MCF 10A (cell line): ENCODE measurements around the gene ANXA3. TPM values are rescaled to one million over a fixed set of nuclear protein-coding genes. Genes with fewer than 3 reads are reported as not detected.

Experiments
- BruUV-seq: library from RNA; stranded (reverse); fragments of 400-500 nt; replicated peaks from 2 replicates; lab custom pipeline; 2021; lab: Mats Ljungman, UMichigan
- CTCF ChIA-PET: fragments of 300-600 bp; sonication (Branson Sonifier 250); formaldehyde crosslinking; extraction: SDS; loops from one replicate; lab custom pipeline; 2021; ENCODE audit warnings: antibody characterized with exemption, inconsistent platforms; lab: Yijun Ruan, JAX
- POLR2A ChIA-PET: fragments of 300-600, 350-650 bp; sonication (Branson Sonifier 250); formaldehyde crosslinking; extraction: SDS; loops from one replicate; lab custom pipeline; 2020; ENCODE audit warnings: antibody characterized with exemption, inconsistent platforms; lab: Yijun Ruan, JAX
- DNase-seq: peaks from one replicate; pipeline ENCODE4 v3.0.0-alpha.2; 2018; ENCODE audit not compliant: unreplicated experiment
- H3K27ac Mint-ChIP-seq: one replicate; pipeline ENCODE4 v1.8.0; 2022; ENCODE audit warnings: mild to moderate bottlenecking, low read depth, mixed read lengths; ENCODE audit not compliant: unreplicated experiment
- H3K27me3 Mint-ChIP-seq: one replicate; pipeline ENCODE4 v1.8.0; 2022; ENCODE audit warnings: mixed read lengths; ENCODE audit not compliant: insufficient read depth, unreplicated experiment
- H3K36me3 Mint-ChIP-seq: one replicate; pipeline ENCODE4 v1.8.0; 2022; ENCODE audit warnings: mild to moderate bottlenecking, moderate library complexity, mixed read lengths; ENCODE audit not compliant: insufficient read depth, unreplicated experiment
- H3K4me1 Mint-ChIP-seq: one replicate; pipeline ENCODE4 v1.8.0; 2022; ENCODE audit warnings: mixed read lengths; ENCODE audit not compliant: insufficient read depth, unreplicated experiment
- H3K4me3 Mint-ChIP-seq: one replicate; pipeline ENCODE4 v1.8.0; 2022; ENCODE audit warnings: mild to moderate bottlenecking, moderate library complexity, mixed read lengths; ENCODE audit not compliant: unreplicated experiment
- H3K9me3 Mint-ChIP-seq: one replicate; pipeline ENCODE4 v1.8.0; 2022; ENCODE audit warnings: mixed read lengths; ENCODE audit not compliant: unreplicated experiment
- intact Hi-C: fragments of 100-400 bp; cut with micrococcal nuclease; formaldehyde crosslinking; loops from 2 replicates; pipeline ENCODE4 v1.14.1; 2022
- total RNA-seq: library from RNA; stranded (reverse); gene quantifications from 2 replicates; pipeline ENCODE4 v1.2.3, GENCODE V29; 2022
- TF ChIP-seq, protein P1 (sequence below): fragments of 200-600 bp; IDR thresholded peaks from one replicate; pipeline ENCODE4 v1.8.0; 2022; ENCODE audit warnings: antibody characterized with exemption, mild to moderate bottlenecking; ENCODE audit not compliant: unreplicated experiment

The ANXA3 gene
- total RNA-seq, 1 experiment from 2014 or later = 260 TPM

- TF ChIP-seq, protein P1, sequence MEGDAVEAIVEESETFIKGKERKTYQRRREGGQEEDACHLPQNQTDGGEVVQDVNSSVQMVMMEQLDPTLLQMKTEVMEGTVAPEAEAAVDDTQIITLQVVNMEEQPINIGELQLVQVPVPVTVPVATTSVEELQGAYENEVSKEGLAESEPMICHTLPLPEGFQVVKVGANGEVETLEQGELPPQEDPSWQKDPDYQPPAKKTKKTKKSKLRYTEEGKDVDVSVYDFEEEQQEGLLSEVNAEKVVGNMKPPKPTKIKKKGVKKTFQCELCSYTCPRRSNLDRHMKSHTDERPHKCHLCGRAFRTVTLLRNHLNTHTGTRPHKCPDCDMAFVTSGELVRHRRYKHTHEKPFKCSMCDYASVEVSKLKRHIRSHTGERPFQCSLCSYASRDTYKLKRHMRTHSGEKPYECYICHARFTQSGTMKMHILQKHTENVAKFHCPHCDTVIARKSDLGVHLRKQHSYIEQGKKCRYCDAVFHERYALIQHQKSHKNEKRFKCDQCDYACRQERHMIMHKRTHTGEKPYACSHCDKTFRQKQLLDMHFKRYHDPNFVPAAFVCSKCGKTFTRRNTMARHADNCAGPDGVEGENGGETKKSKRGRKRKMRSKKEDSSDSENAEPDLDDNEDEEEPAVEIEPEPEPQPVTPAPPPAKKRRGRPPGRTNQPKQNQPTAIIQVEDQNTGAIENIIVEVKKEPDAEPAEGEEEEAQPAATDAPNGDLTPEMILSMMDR = no peak
- DNase-seq = no peak
- no peaks in the 10 kb centered on the region for H3K4me1 Mint-ChIP-seq
- intact Hi-C loops = no loop called here
- no peaks in the 10 kb centered on the region for H3K9me3 Mint-ChIP-seq
- ChIA-PET CTCF (no interaction called here), POLR2A (no interaction called here)
- BruUV-seq = no TSS peak
- H3K27ac Mint-ChIP-seq = no peak overlapping the region
- no peaks in the 10 kb centered on the region for H3K27me3 Mint-ChIP-seq
- no peak overlapping the region for H3K4me3 Mint-ChIP-seq
- peaks cover 67% of the 10 kb centered on the region for H3K36me3 Mint-ChIP-seq
Observed at GRCh38 chr4:78599147-78599546, 47.6 kb downstream of the ANXA3 start.

- no peaks in the 10 kb centered on the region for H3K4me1 Mint-ChIP-seq
- ChIA-PET CTCF (interaction anchor here (1.0 kb wide), 1 partner anchor 640 kb away, joined by 8 read pairs; no protein-coding TSS in a partner anchor), POLR2A (interaction anchor here (1.0 kb wide), 1 partner anchor 31 kb away, joined by 3 read pairs; no protein-coding TSS in a partner anchor)
- no peak for DNase-seq
- BruUV-seq = no TSS peak
- no peaks in the 10 kb centered on the region for H3K9me3 Mint-ChIP-seq
- H3K36me3 Mint-ChIP-seq = peaks cover 67% of the 10 kb centered on the region
- intact Hi-C loops = no loop called here
- H3K27me3 Mint-ChIP-seq = no peaks in the 10 kb centered on the region
- no peak overlapping the region for H3K27ac Mint-ChIP-seq
- TF ChIP-seq, protein P1 = no peak
- no peak overlapping the region for H3K4me3 Mint-ChIP-seq
Observed at GRCh38 chr4:78599931-78600375, 48.4 kb downstream of the ANXA3 start.

DNA sequence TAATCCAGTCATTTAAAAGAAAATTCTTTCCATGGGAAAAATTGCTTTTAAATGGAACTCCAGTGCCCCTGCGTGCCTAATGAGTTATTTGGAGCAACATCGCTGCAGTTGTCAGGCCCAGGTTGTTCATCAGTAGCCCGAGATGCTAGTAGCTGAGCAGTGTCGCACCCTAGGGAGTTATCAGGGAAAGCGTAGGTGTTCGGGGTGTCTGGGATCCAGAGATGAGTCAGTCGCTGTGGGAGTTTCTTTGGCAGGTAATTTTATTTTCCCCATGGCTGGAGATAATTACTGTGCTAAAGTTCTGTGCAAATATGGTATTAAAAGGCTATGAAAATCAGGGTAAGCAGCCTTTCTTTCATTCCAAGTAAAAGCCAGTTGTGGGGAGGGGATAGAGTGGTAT lies 49.4 kb downstream of the ANXA3 start:
- Mint-ChIP-seq H3K4me3 (no peak overlapping the region), H3K27ac (no peak overlapping the region), H3K27me3 (no peaks in the 10 kb centered on the region), H3K9me3 (no peaks in the 10 kb centered on the region), H3K36me3 (peaks cover 67% of the 10 kb centered on the region), H3K4me1 (no peaks in the 10 kb centered on the region)
- TF ChIP-seq, protein P1 = no peak
- intact Hi-C loops = no loop called here
- ChIA-PET CTCF (interaction anchor here (1.0 to 1.1 kb wide), 2 partner anchors 64 to 641 kb away, joined by 3 to 8 read pairs; no protein-coding TSS in a partner anchor), POLR2A (interaction anchor here (1.1 kb wide), 1 partner anchor 9 kb away, joined by 3 read pairs; no protein-coding TSS in a partner anchor)
- DNase-seq = no peak
- BruUV-seq = no TSS peak

GRCh38 chr4:78602334-78602733 lies 50.8 kb downstream of the ANXA3 start:
- Mint-ChIP-seq H3K9me3 (no peaks in the 10 kb centered on the region), H3K36me3 (peaks cover 70% of the 10 kb centered on the region), H3K4me3 (no peak overlapping the region), H3K27ac (no peak overlapping the region), H3K27me3 (no peaks in the 10 kb centered on the region), H3K4me1 (no peaks in the 10 kb centered on the region)
- intact Hi-C loops = no loop called here
- TF ChIP-seq, protein P1 = no peak
- DNase-seq = no peak
- POLR2A ChIA-PET = interaction anchor here (1.1 kb wide), 1 partner anchor 10 kb away, joined by 3 read pairs; no protein-coding TSS in a partner anchor
- CTCF ChIA-PET = interaction anchor here (0.6 to 1.1 kb wide), 3 partner anchors 9 to 1054 kb away, joined by 3 to 4 read pairs (median 3); no protein-coding TSS in a partner anchor
- BruUV-seq = no TSS peak
